ENCODE results near the gene HSD11B1L. TPM values are rescaled to one million over a fixed set of nuclear protein-coding genes. Genes with fewer than 3 reads are reported as not detected.

HSD11B1L gene
- total RNA-seq, 1 experiment from 2014 or later, result 10.9 TPM

GRCh38 chr19:5714816-5715215, 34.0 kb downstream of the HSD11B1L start:
- no peaks in the 10 kb centered on the region for H3K27me3 ChIP-seq (ENCODE audit: low read length)
- intact Hi-C loops (cut with micrococcal nuclease), result no loop called here
- DNase-seq (no peak), ATAC-seq (no peak)
- peaks cover 14% of the 10 kb centered on the region for H3K4me1 ChIP-seq (ENCODE audit: insufficient read depth, low read length)
- H3K9ac ChIP-seq (ENCODE audit: low read length), result no peak overlapping the region
- no peak overlapping the region for H3K4me2 ChIP-seq (ENCODE audit: low read length)
- H2AFZ ChIP-seq (ENCODE audit: low read length), result no peak overlapping the region
- no peaks in the 10 kb centered on the region for H3F3A ChIP-seq (ENCODE audit: low read length, unreplicated experiment)
- POLR2A ChIA-PET (ENCODE audit: unreplicated experiment), result interaction anchor here (0.6 kb wide), 1 partner anchor 98 kb away, joined by 3 read pairs; no protein-coding TSS in a partner anchor
- no peak overlapping the region for H3K27ac ChIP-seq (ENCODE audit: low read length)
- CTCF ChIA-PET, result no interaction called here
- H3K36me3 ChIP-seq (ENCODE audit: low read depth, low read length), result peaks cover 46% of the 10 kb centered on the region
- peaks cover 60% of the 10 kb centered on the region for H3K79me2 ChIP-seq (ENCODE audit: low read length)
- TF ChIP-seq EZH2phosphoT487 (IDR thresholded peaks at IDR 0.05; ENCODE audit: borderline replicate concordance, low read length) (no peak), EZH2 (IDR thresholded peaks at IDR 0.05; ENCODE audit: low read length, unreplicated experiment) (no peak), CTCF (conservative IDR thresholded peaks at IDR 0.05; ENCODE audit: low read depth, low read length) (no peak)
- no peaks in the 10 kb centered on the region for H3K9me3 ChIP-seq (ENCODE audit: low read length)
- no peaks in the 10 kb centered on the region for H3K9me2 ChIP-seq (replicated peaks; ENCODE audit: low read length)
- no TSS peak for BruUV-seq (replicated peaks)
- peaks cover 25% of the 10 kb centered on the region for H4K20me1 ChIP-seq (ENCODE audit: low read length)
- H3K4me3 ChIP-seq (ENCODE audit: low read length), result no peak overlapping the region

GRCh38 chr19:5717215-5717935, 36.5 kb downstream of the HSD11B1L start:
- H3K27me3 ChIP-seq (ENCODE audit: low read length), result no peaks in the 10 kb centered on the region
- peaks cover 18% of the 10 kb centered on the region for H3K4me1 ChIP-seq (ENCODE audit: insufficient read depth, low read length)
- no peaks in the 10 kb centered on the region for H3F3A ChIP-seq (ENCODE audit: low read length, unreplicated experiment)
- H3K4me2 ChIP-seq (ENCODE audit: low read length), result peak overlapping the region; percentile 84
- peaks cover 62% of the 10 kb centered on the region for H3K79me2 ChIP-seq (ENCODE audit: low read length)
- CTCF ChIA-PET, result interaction anchor here (0.9 kb wide), 1 partner anchor 28 kb away, joined by 4 read pairs; the partner anchor contains the start of gene RPL36
- 0 out of 2 replicates have a peak overlapping the region, but pooled peaks have one; percentile 95 for H3K9ac ChIP-seq (ENCODE audit: low read length)
- BruUV-seq (replicated peaks), result no TSS peak
- DNase-seq, result no peak
- H3K4me3 ChIP-seq (ENCODE audit: low read length), result peak overlapping the region; percentile 95
- no peaks in the 10 kb centered on the region for H3K9me3 ChIP-seq (ENCODE audit: low read length)
- ATAC-seq, result no peak
- H2AFZ ChIP-seq (ENCODE audit: low read length), result no peak overlapping the region
- POLR2A ChIA-PET (ENCODE audit: unreplicated experiment), result no interaction called here
- peaks cover 28% of the 10 kb centered on the region for H3K36me3 ChIP-seq (ENCODE audit: low read depth, low read length)
- no peak overlapping the region for H3K27ac ChIP-seq (ENCODE audit: low read length)
- peaks cover 25% of the 10 kb centered on the region for H4K20me1 ChIP-seq (ENCODE audit: low read length)
- H3K9me2 ChIP-seq (replicated peaks; ENCODE audit: low read length), result no peaks in the 10 kb centered on the region
- TF ChIP-seq CTCF (conservative IDR thresholded peaks at IDR 0.05; ENCODE audit: low read depth, low read length), result no peak
- TF ChIP-seq EZH2phosphoT487 (IDR thresholded peaks at IDR 0.05; ENCODE audit: borderline replicate concordance, low read length), result no peak
- no peak for TF ChIP-seq EZH2 (IDR thresholded peaks at IDR 0.05; ENCODE audit: low read length, unreplicated experiment)
- intact Hi-C loops (cut with micrococcal nuclease), result no loop called here

GRCh38 chr19:5718037-5718578, 37.3 kb downstream of the HSD11B1L start:
- no peak overlapping the region for H2AFZ ChIP-seq (ENCODE audit: low read length)
- no peak for DNase-seq

More at GRCh38 chr19:5718037-5718578, 37.3 kb downstream of the HSD11B1L start:
- intact Hi-C loops (cut with micrococcal nuclease), result no loop called here
- BruUV-seq (replicated peaks), result no TSS peak
- no peak for ATAC-seq
- Histone ChIP-seq H3K9me3 (ENCODE audit: low read length) (no peaks in the 10 kb centered on the region), H3K4me3 (ENCODE audit: low read length) (peak overlapping the region; percentile 95), H3K79me2 (ENCODE audit: low read length) (peaks cover 62% of the 10 kb centered on the region), H3K4me2 (ENCODE audit: low read length) (peak overlapping the region; percentile 84), H3K9ac (ENCODE audit: low read length) (peak overlapping the region; percentile 95), H3K36me3 (ENCODE audit: low read depth, low read length) (peaks cover 21% of the 10 kb centered on the region), H3F3A (ENCODE audit: low read length, unreplicated experiment) (no peaks in the 10 kb centered on the region), H3K27me3 (ENCODE audit: low read length) (no peaks in the 10 kb centered on the region), H3K9me2 (replicated peaks; ENCODE audit: low read length) (no peaks in the 10 kb centered on the region), H3K27ac (ENCODE audit: low read length) (peak overlapping the region; percentile 93), H3K4me1 (ENCODE audit: insufficient read depth, low read length) (peaks cover 18% of the 10 kb centered on the region), H4K20me1 (ENCODE audit: low read length) (peaks cover 25% of the 10 kb centered on the region)
- CTCF ChIA-PET, result interaction anchor here (1.2 kb wide), 1 partner anchor 28 kb away, joined by 8 read pairs; the partner anchor contains the start of gene RPL36
- POLR2A ChIA-PET (ENCODE audit: unreplicated experiment), result no interaction called here
- no peak for TF ChIP-seq CTCF (conservative IDR thresholded peaks at IDR 0.05; ENCODE audit: low read depth, low read length)
- TF ChIP-seq EZH2 (IDR thresholded peaks at IDR 0.05; ENCODE audit: low read length, unreplicated experiment), result no peak
- TF ChIP-seq EZH2phosphoT487 (IDR thresholded peaks at IDR 0.05; ENCODE audit: borderline replicate concordance, low read length), result no peak
